ENCODE results near the gene MANEAL.
"Not testable (repeated sequence)": the region's sequence is repeated elsewhere in the genome, so short reads cannot be mapped to it uniquely, and the experiment has no call there.

MANEAL gene

GRCh38 chr1:37793773-37794371 lies at the start of gene MANEAL:
Gene MANEAL, plus strand, starts transcription at chr1:37793847. Its CDS starts 336 bp downstream, at chr1:37794183.
- DNase-seq (ENCODE audit: low read depth, low spot score): no peak

- DNase-seq (ENCODE audit: low read depth, low spot score): no peak
These were observed 46.8 kb upstream of the MANEAL start for GRCh38 chr1:37746806-37747205.

- DNase-seq (ENCODE audit: low read depth, low spot score): no peak
These were observed 45.1 kb upstream of the MANEAL start for GRCh38 chr1:37748565-37748964.

GRCh38 chr1:37752213-37752582 lies 41.4 kb upstream of the MANEAL start:
- DNase-seq (ENCODE audit: low read depth, low spot score): no peak

GRCh38 chr1:37752583-37753471 lies 40.8 kb upstream of the MANEAL start:
- DNase-seq (ENCODE audit: low read depth, low spot score): no peak

GRCh38 chr1:37753473-37754321 lies 40.0 kb upstream of the MANEAL start:
- DNase-seq (ENCODE audit: low read depth, low spot score): no peak

- no peak for DNase-seq (ENCODE audit: low read depth, low spot score)
These were observed 38.4 kb upstream of the MANEAL start for GRCh38 chr1:37755290-37755689.

- DNase-seq (ENCODE audit: low read depth, low spot score): no peak
These were observed 37.6 kb upstream of the MANEAL start for GRCh38 chr1:37755951-37756560.

- no peak for DNase-seq (ENCODE audit: low read depth, low spot score)
These were observed 34.2 kb upstream of the MANEAL start for GRCh38 chr1:37759451-37759850.

- no peak for DNase-seq (ENCODE audit: low read depth, low spot score)
These were observed 32.1 kb upstream of the MANEAL start for GRCh38 chr1:37761416-37762095.

- DNase-seq (ENCODE audit: low read depth, low spot score): no peak
These were observed 31.1 kb upstream of the MANEAL start for GRCh38 chr1:37762516-37762915.

- DNase-seq (ENCODE audit: low read depth, low spot score): no peak
These were observed 29.7 kb upstream of the MANEAL start for GRCh38 chr1:37763791-37764413.

- no peak for DNase-seq (ENCODE audit: low read depth, low spot score)
These were observed 29.2 kb upstream of the MANEAL start for GRCh38 chr1:37764414-37764825.

- no peak for DNase-seq (ENCODE audit: low read depth, low spot score)
These were observed 28.7 kb upstream of the MANEAL start, which contains the start of gene EPHA10 for GRCh38 chr1:37764888-37765441. Gene EPHA10, minus strand, starts transcription at chr1:37765120. Its CDS starts 54 bp downstream, at chr1:37765066.

- DNase-seq (ENCODE audit: low read depth, low spot score): no peak
These were observed 27.6 kb upstream of the MANEAL start for GRCh38 chr1:37765916-37766664.

- DNase-seq (ENCODE audit: low read depth, low spot score): no peak
These were observed 26.2 kb upstream of the MANEAL start for GRCh38 chr1:37767488-37767887.

GRCh38 chr1:37771440-37771839 lies 22.2 kb upstream of the MANEAL start:
- DNase-seq (ENCODE audit: low read depth, low spot score): not testable (repeated sequence)

- DNase-seq (ENCODE audit: low read depth, low spot score): no peak
These were observed 16.6 kb upstream of the MANEAL start for GRCh38 chr1:37776946-37777516.

GRCh38 chr1:37778654-37779053 lies 15.0 kb upstream of the MANEAL start:
- no peak for DNase-seq (ENCODE audit: low read depth, low spot score)

Data from activated naive CD8-positive, alpha-beta T cell treated with anti-CD3 and anti-CD28 coated beads, Interleukin-2, amount 50 U/mL, for 16 hours (primary cell).